SK-N-SH treated with all-trans-retinoic acid at 6 μM for 48 hours (cell line): ENCODE data around the gene ENOPH1.

Source experiments
- ATAC-seq: fragments of 200-7000 bp; cut with Tn5 transposase; 3 replicates; pipeline ENCODE4 v1.9.1; 2020; ENCODE audit warnings: mild to moderate bottlenecking, moderate library complexity
- ARNTL ChIP-seq: fragments of 450-650 bp; formaldehyde crosslinking; IDR thresholded peaks from 2 replicates; pipeline ENCODE4 v1.5.0; 2020; ENCODE audit warnings: low read depth, mild to moderate bottlenecking, moderate library complexity, borderline replicate concordance
- BACH2 ChIP-seq: fragments of 250-450 bp; sonication (Bioruptor Pico); IDR thresholded peaks from 2 replicates; pipeline ENCODE4 v1.9.0; 2021; ENCODE audit warnings: mild to moderate bottlenecking, borderline replicate concordance
- CSDC2 ChIP-seq: fragments of 250-450 bp; sonication (Bioruptor Pico); IDR thresholded peaks from 2 replicates; pipeline ENCODE4 v1.5.0; 2020; ENCODE audit warnings: mild to moderate bottlenecking, moderate library complexity
- ESRRG ChIP-seq: fragments of 250-450 bp; sonication (Bioruptor Pico); IDR thresholded peaks from 2 replicates; pipeline ENCODE4 v1.6.1; 2021; ENCODE audit warnings: mild to moderate bottlenecking
- GLIS3 ChIP-seq: fragments of 250-450 bp; sonication (Bioruptor Pico); IDR thresholded peaks from 2 replicates; pipeline ENCODE4 v1.5.0; 2020; ENCODE audit warnings: mild to moderate bottlenecking, moderate library complexity
- ISL1 ChIP-seq: fragments of 250-450 bp; sonication (Bioruptor Pico); IDR thresholded peaks from 2 replicates; pipeline ENCODE4 v2.1.2; 2022; ENCODE audit warnings: mild to moderate bottlenecking, moderate library complexity
- OSR1 ChIP-seq: fragments of 250-450 bp; sonication (Bioruptor Pico); IDR thresholded peaks from 2 replicates; pipeline ENCODE4 v1.8.0; 2022; ENCODE audit warnings: moderate library complexity, mild to moderate bottlenecking, inconsistent platforms
- PATZ1 ChIP-seq: fragments of 250-450 bp; sonication (Bioruptor Pico); IDR thresholded peaks from 2 replicates; pipeline ENCODE4 v1.8.0; 2020; ENCODE audit warnings: mild to moderate bottlenecking, moderate library complexity, borderline replicate concordance
- POU6F1 ChIP-seq: fragments of 250-450 bp; sonication (Bioruptor Pico); IDR thresholded peaks from 2 replicates; pipeline ENCODE4 v1.8.0; 2021; ENCODE audit warnings: low read depth, mild to moderate bottlenecking, moderate library complexity, borderline replicate concordance
- PPARA ChIP-seq: fragments of 250-450 bp; sonication (Bioruptor Pico); IDR thresholded peaks from 2 replicates; pipeline ENCODE4 v1.5.0; 2020; ENCODE audit warnings: mild to moderate bottlenecking, borderline replicate concordance
- RARB ChIP-seq: fragments of 250-450 bp; sonication (Bioruptor Pico); IDR thresholded peaks from 2 replicates; pipeline ENCODE4 v1.8.0; 2021; ENCODE audit warnings: mild to moderate bottlenecking, moderate library complexity
- SNAI2 ChIP-seq: fragments of 250-450 bp; sonication (Bioruptor Pico); IDR thresholded peaks from 2 replicates; pipeline ENCODE4 v1.5.0; 2020; ENCODE audit warnings: mild to moderate bottlenecking, moderate library complexity
- TCF4 ChIP-seq: fragments of 250-450 bp; sonication (Bioruptor Pico); IDR thresholded peaks from 2 replicates; pipeline ENCODE4 v1.8.0; 2021; ENCODE audit warnings: mild to moderate bottlenecking, moderate library complexity, borderline replicate concordance
- TOX ChIP-seq: fragments of 250-450 bp; sonication (Bioruptor Pico); IDR thresholded peaks from 2 replicates; pipeline ENCODE4 v1.8.0; 2021; ENCODE audit warnings: mild to moderate bottlenecking, moderate library complexity, borderline replicate concordance
- TSHZ2 ChIP-seq: fragments of 250-450 bp; sonication (Bioruptor Pico); IDR thresholded peaks from 2 replicates; pipeline ENCODE4 v1.5.0; 2020; ENCODE audit warnings: mild to moderate bottlenecking, moderate library complexity
- ZC3H10 ChIP-seq: fragments of 250-450 bp; sonication (Bioruptor Pico); IDR thresholded peaks from 2 replicates; pipeline ENCODE4 v1.5.1; 2021; ENCODE audit warnings: mild to moderate bottlenecking, moderate library complexity
- ZFP3 ChIP-seq: fragments of 250-450 bp; sonication (Bioruptor Pico); IDR thresholded peaks from 2 replicates; pipeline ENCODE4 v1.5.0; 2020; ENCODE audit warnings: mild to moderate bottlenecking, moderate library complexity
- ZFP30 ChIP-seq: fragments of 450-650 bp; formaldehyde crosslinking; IDR thresholded peaks from 2 replicates; pipeline ENCODE4 v1.5.0; 2022; ENCODE audit warnings: mild to moderate bottlenecking, moderate library complexity
- ZNF565 ChIP-seq: fragments of 450-650 bp; formaldehyde crosslinking; conservative IDR thresholded peaks from 2 replicates; pipeline ENCODE4 v1.5.0; 2020; ENCODE audit warnings: low read depth, mild to moderate bottlenecking, moderate library complexity
- ZNF70 ChIP-seq: fragments of 450-650 bp; formaldehyde crosslinking; IDR thresholded peaks from 2 replicates; pipeline ENCODE4 v1.5.0; 2020; ENCODE audit warnings: mild to moderate bottlenecking, moderate library complexity
- ZNF8 ChIP-seq: fragments of 450-650 bp; formaldehyde crosslinking; IDR thresholded peaks from 2 replicates; pipeline ENCODE4 v1.5.0; 2020; ENCODE audit warnings: mild to moderate bottlenecking, moderate library complexity

Gene ENOPH1

GRCh38 chr4:82458729-82459128 is 28.3 kb downstream of the ENOPH1 start (continued):
- TF ChIP-seq CSDC2 (CRISPR knock-in tag) (no peak), OSR1 (CRISPR knock-in tag) (no peak), PPARA (CRISPR knock-in tag) (no peak), GLIS3 (CRISPR knock-in tag) (no peak), TOX (CRISPR knock-in tag) (no peak), TCF4 (no peak), ZFP3 (CRISPR knock-in tag) (no peak)

- no peak for TF ChIP-seq TCF4
- no peak for TF ChIP-seq ARNTL (CRISPR knock-in tag)
- no peak for TF ChIP-seq OSR1 (CRISPR knock-in tag)
- TF ChIP-seq BACH2 (CRISPR knock-in tag) = no peak
- no peak for TF ChIP-seq GLIS3 (CRISPR knock-in tag)
- TF ChIP-seq TSHZ2 (CRISPR knock-in tag) = no peak
- no peak for TF ChIP-seq PPARA (CRISPR knock-in tag)
- ATAC-seq = no peak
Observed at GRCh38 chr4:82461710-82462109, 31.3 kb downstream of the ENOPH1 start.

- TF ChIP-seq CSDC2 (CRISPR knock-in tag) (no peak), BACH2 (CRISPR knock-in tag) (no peak), ZNF70 (no peak), PPARA (CRISPR knock-in tag) (no peak), TSHZ2 (CRISPR knock-in tag) (no peak), SNAI2 (CRISPR knock-in tag) (no peak), GLIS3 (CRISPR knock-in tag) (no peak), ZNF565 (CRISPR knock-in tag) (no peak), ARNTL (CRISPR knock-in tag) (no peak), ZNF8 (no peak), ZC3H10 (CRISPR knock-in tag) (no peak), ESRRG (CRISPR knock-in tag) (no peak), RARB (CRISPR knock-in tag) (no peak), ZFP30 (CRISPR knock-in tag) (no peak), TOX (CRISPR knock-in tag) (no peak)
- ATAC-seq = peak; percentile 85
Observed at GRCh38 chr4:82462415-82462831, 32.0 kb downstream of the ENOPH1 start.

GRCh38 chr4:82463221-82463620 is 32.8 kb downstream of the ENOPH1 start:
- no peak for ATAC-seq
- no peak for TF ChIP-seq PPARA (CRISPR knock-in tag)
- no peak for TF ChIP-seq ZFP3 (CRISPR knock-in tag)
- TF ChIP-seq ZC3H10 (CRISPR knock-in tag) = no peak
- no peak for TF ChIP-seq ZFP30 (CRISPR knock-in tag)
- no peak for TF ChIP-seq ZNF565 (CRISPR knock-in tag)
- TF ChIP-seq TOX (CRISPR knock-in tag) = no peak
- TF ChIP-seq PATZ1 (CRISPR knock-in tag) = no peak
- no peak for TF ChIP-seq POU6F1 (CRISPR knock-in tag)
- no peak for TF ChIP-seq CSDC2 (CRISPR knock-in tag)
- no peak for TF ChIP-seq ESRRG (CRISPR knock-in tag)
- no peak for TF ChIP-seq ISL1
- no peak for TF ChIP-seq ZNF70
- TF ChIP-seq ZNF8 = no peak
- no peak for TF ChIP-seq ARNTL (CRISPR knock-in tag)
- TF ChIP-seq, all 23 proteins: peak for 0
